Osteoblast (primary cell): ENCODE data around the gene TMEM9B. TPM values are rescaled to one million over a fixed set of nuclear protein-coding genes. Genes with fewer than 3 reads are reported as not detected.
A peak's percentile ranks its signal among the peaks of the same experiment; 100 is the strongest.
"Not testable (repeated sequence)": the region's sequence is repeated elsewhere in the genome, so short reads cannot be mapped to it uniquely, and the experiment has no call there.

ENCODE experiments used
- DNase-seq: peaks from one replicate; pipeline ENCODE4 v3.0.0; 2011; ENCODE audit warnings: low spot score, mixed read lengths; ENCODE audit not compliant: insufficient read length; ENCODE audit errors: missing footprints
- H2AFZ ChIP-seq: 2 replicates; pipeline ENCODE4 v1.6.0; 2011; ENCODE audit warnings: mild to moderate bottlenecking, low read length
- H3K27ac ChIP-seq: 2 replicates; pipeline ENCODE4 v1.5.1; 2011; ENCODE audit warnings: mild to moderate bottlenecking, low read depth, low read length, moderate library complexity
- H3K27me3 ChIP-seq: 2 replicates; pipeline ENCODE4 v1.6.0; 2012; ENCODE audit warnings: mild to moderate bottlenecking, control low read depth, inconsistent platforms, low read length, moderate library complexity; ENCODE audit not compliant: insufficient read depth
- H3K36me3 ChIP-seq: 2 replicates; pipeline ENCODE4 v1.5.1; 2011; ENCODE audit warnings: mild to moderate bottlenecking, low read length, control low read depth, moderate library complexity; ENCODE audit not compliant: insufficient read depth
- H3K4me1 ChIP-seq: 2 replicates; pipeline ENCODE4 v1.5.1; 2011; ENCODE audit warnings: mild to moderate bottlenecking, low read length, control low read depth, moderate library complexity; ENCODE audit not compliant: insufficient read depth
- H3K4me2 ChIP-seq: 2 replicates; pipeline ENCODE4 v1.6.0; 2011; ENCODE audit warnings: mild to moderate bottlenecking, low read length; ENCODE audit not compliant: insufficient read depth
- H3K4me3 ChIP-seq: fragments of 200-600 bp; sonication (generic); 3 replicates; pipeline ENCODE4 v1.5.1; 2012; ENCODE audit warnings: mild to moderate bottlenecking, low read length, inconsistent platforms; ENCODE audit not compliant: insufficient read depth
- H3K79me2 ChIP-seq: 2 replicates; pipeline ENCODE4 v1.6.0; 2012; ENCODE audit warnings: mild to moderate bottlenecking, low read length, control low read depth, inconsistent platforms; ENCODE audit not compliant: insufficient read depth
- H3K9me3 ChIP-seq: 2 replicates; pipeline ENCODE4 v1.5.1; 2011; ENCODE audit warnings: low read depth, low read length, control low read depth
- H4K20me1 ChIP-seq: 2 replicates; pipeline ENCODE4 v1.6.0; 2012; ENCODE audit warnings: mild to moderate bottlenecking, low read length, control low read depth; ENCODE audit not compliant: insufficient read depth
- CTCF ChIP-seq: IDR thresholded peaks from 2 replicates; pipeline ENCODE4 v1.5.1; 2011; ENCODE audit warnings: mild to moderate bottlenecking, low read depth, low read length, moderate library complexity; ENCODE audit errors: extremely low read depth
- total RNA-seq: library from RNA; depleted of rRNA; stranded (reverse); fragments of >200 nt; gene quantifications from 2 replicates; pipeline ENCODE4 v1.2.3, GENCODE V29; 2012

Gene TMEM9B
- total RNA-seq: 32.6 and 40.1 TPM in 2 replicates

- H3K4me1 ChIP-seq: peaks cover 19% of the 10 kb centered on the region
- peak; percentile 97 for DNase-seq
- H3K79me2 ChIP-seq: peaks cover 43% of the 10 kb centered on the region
- H3K36me3 ChIP-seq: no peaks in the 10 kb centered on the region
- no peak for TF ChIP-seq CTCF
- H3K27ac ChIP-seq: peak within 1 kb of the TSS; percentile 88
- H3K4me3 ChIP-seq: peak within 1 kb of the TSS; percentile 94
- no peaks in the 10 kb centered on the region for H3K9me3 ChIP-seq
- peak within 1 kb of the TSS; percentile 88 for H3K4me2 ChIP-seq
- peak within 1 kb of the TSS; percentile 92 for H2AFZ ChIP-seq
- no peaks in the 10 kb centered on the region for H3K27me3 ChIP-seq
- peaks cover 6% of the 10 kb centered on the region for H4K20me1 ChIP-seq
Measured at GRCh38 chr11:8964324-8965320, at the start of gene TMEM9B. Gene TMEM9B (minus strand): TSS chr11:8964442. CDS start chr11:8964313, 129 bp downstream.

GRCh38 chr11:9013373-9013772 is 49.1 kb upstream of the TMEM9B start:
- Histone ChIP-seq H3K36me3 (no peaks in the 10 kb centered on the region), H3K9me3 (no peaks in the 10 kb centered on the region), H4K20me1 (no peaks in the 10 kb centered on the region), H3K4me2 (no peak overlapping the region), H3K4me1 (peaks cover 6% of the 10 kb centered on the region), H3K27ac (no peak overlapping the region), H3K4me3 (no peak overlapping the region), H2AFZ (no peak overlapping the region), H3K79me2 (no peaks in the 10 kb centered on the region), H3K27me3 (peaks cover 4% of the 10 kb centered on the region)
- no peak for DNase-seq
- TF ChIP-seq CTCF: no peak

GRCh38 chr11:9009538-9009937 is 45.3 kb upstream of the TMEM9B start:
- H3K27me3 ChIP-seq: peaks cover 25% of the 10 kb centered on the region
- not testable (repeated sequence) for H3K36me3 ChIP-seq, H3K4me3 ChIP-seq, H2AFZ ChIP-seq, H3K27ac ChIP-seq, H3K79me2 ChIP-seq, H3K9me3 ChIP-seq, H3K4me2 ChIP-seq, DNase-seq, H4K20me1 ChIP-seq, H3K4me1 ChIP-seq

GRCh38 chr11:9008661-9009060 is 44.4 kb upstream of the TMEM9B start:
- Histone ChIP-seq H3K27ac (no peak overlapping the region), H4K20me1 (no peaks in the 10 kb centered on the region), H3K79me2 (no peaks in the 10 kb centered on the region), H2AFZ (no peak overlapping the region), H3K4me2 (no peak overlapping the region), H3K36me3 (no peaks in the 10 kb centered on the region), H3K4me3 (no peak overlapping the region), H3K9me3 (no peaks in the 10 kb centered on the region), H3K27me3 (peaks cover 33% of the 10 kb centered on the region), H3K4me1 (peaks cover 6% of the 10 kb centered on the region)
- no peak for TF ChIP-seq CTCF
- no peak for DNase-seq
